Endodermal cell (in vitro differentiated cells): ENCODE data around the gene TACO1. TPM values are rescaled to one million over a fixed set of nuclear protein-coding genes. Genes with fewer than 3 reads are reported as not detected.

Experiments used
- DNase-seq: peaks from one replicate; pipeline ENCODE4 v3.0.0-alpha.2; 2017
- H3K27ac ChIP-seq: 2 replicates; pipeline ENCODE4 v1.5.1; 2013; ENCODE audit warnings: mild to moderate bottlenecking, low read depth, low read length, moderate library complexity
- H3K27me3 ChIP-seq: 2 replicates; pipeline ENCODE4 v1.6.1; 2013; ENCODE audit warnings: mild to moderate bottlenecking, low read length, moderate library complexity; ENCODE audit not compliant: insufficient read depth, control insufficient read depth, poor library complexity, severe bottlenecking
- H3K36me3 ChIP-seq: 2 replicates; pipeline ENCODE4 v1.7.0; 2013; ENCODE audit warnings: mild to moderate bottlenecking, low read length, moderate library complexity; ENCODE audit not compliant: control insufficient read depth, insufficient read depth
- H3K4me1 ChIP-seq: one replicate; pipeline ENCODE4 v1.7.0; 2013; ENCODE audit warnings: low read length; ENCODE audit not compliant: control insufficient read depth, insufficient read depth
- H3K4me3 ChIP-seq: 2 replicates; pipeline ENCODE4 v1.5.1; 2013; ENCODE audit warnings: mild to moderate bottlenecking, low read length, moderate library complexity
- H3K9ac ChIP-seq: 2 replicates; pipeline ENCODE4 v1.6.1; 2013; ENCODE audit warnings: mild to moderate bottlenecking, low read length, moderate library complexity; ENCODE audit not compliant: poor library complexity, severe bottlenecking; ENCODE audit errors: extremely low read depth
- H3K9me3 ChIP-seq: 2 replicates; pipeline ENCODE4 v1.6.1; 2013; ENCODE audit warnings: mild to moderate bottlenecking, low read length, moderate library complexity; ENCODE audit not compliant: control insufficient read depth
- H3K27ac Mint-ChIP-seq: 2 replicates; pipeline ENCODE4 v1.8.0; 2020; ENCODE audit warnings: mixed read lengths
- H3K27me3 Mint-ChIP-seq: 2 replicates; pipeline ENCODE4 v1.8.0; 2021; ENCODE audit warnings: mild to moderate bottlenecking, mixed read lengths; ENCODE audit not compliant: insufficient read depth
- H3K36me3 Mint-ChIP-seq: 2 replicates; pipeline ENCODE4 v1.8.0; 2020; ENCODE audit warnings: low read depth, mixed read lengths
- H3K4me1 Mint-ChIP-seq: 2 replicates; pipeline ENCODE4 v1.8.0; 2020; ENCODE audit warnings: mixed read lengths
- H3K4me3 Mint-ChIP-seq: 2 replicates; pipeline ENCODE4 v1.8.0; 2020; ENCODE audit warnings: mild to moderate bottlenecking, moderate library complexity, mixed read lengths
- H3K9me3 Mint-ChIP-seq: 2 replicates; pipeline ENCODE4 v1.8.0; 2020; ENCODE audit warnings: mild to moderate bottlenecking, mixed read lengths
- WGBS, 2 experiments: methylation state at CpG; one replicate each; pipeline versions ENCODE4 v1.1.5 to v1.1.7; 2013; ENCODE audit warnings: missing lambda C conversion rate in 2 of 2, mixed read lengths in 1 of 2; ENCODE audit not compliant: insufficient coverage in 1 of 2, insufficient read length in 1 of 2; 5-methylcytosine and 5-hydroxymethylcytosine counted together
- total RNA-seq, 2 donors: library from RNA; stranded (reverse); fragmentation: NEBNext Ultra II Directional in 1 of 2; extraction: Animal tissue kit (Norgen Biotek cat#: 25700) in 1 of 2; gene quantifications; 2 replicates in 1 of 2; 3 replicates in 1 of 2; pipeline ENCODE4 v1.2.1, GENCODE V29; 2021
- TF ChIP-seq, protein P1 (sequence below): fragments of 200-600 bp; sonication (generic); conservative IDR thresholded peaks from 2 replicates; pipeline ENCODE4 v1.5.0; 2021; ENCODE audit warnings: antibody characterized with exemption, mild to moderate bottlenecking

TACO1 gene
- total RNA-seq, 2 donors from 2014 or later: 19.6 to 20.3 TPM

DNA sequence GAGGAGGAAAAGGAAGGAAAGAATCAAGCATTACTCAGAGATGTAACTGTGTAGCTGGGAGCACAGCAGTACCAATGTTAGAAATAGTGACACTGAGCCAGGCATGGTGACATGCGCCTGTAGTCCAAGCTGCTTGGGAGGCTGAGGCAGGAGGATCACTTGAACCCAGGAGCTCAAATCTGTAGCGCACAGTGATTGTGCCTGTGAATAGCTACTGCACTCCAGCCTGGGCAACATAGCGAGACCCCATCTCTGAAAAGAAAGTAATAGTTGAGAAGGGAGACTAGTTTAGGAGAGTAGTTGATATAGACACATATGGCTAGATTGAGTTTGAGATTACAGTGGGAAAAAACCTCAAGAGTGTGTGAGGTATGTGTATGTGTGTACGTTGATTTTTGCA, 39.3 kb downstream of the TACO1 start:
- Mint-ChIP-seq H3K36me3 (peaks cover 7% of the 10 kb centered on the region), H3K9me3 (no peaks in the 10 kb centered on the region), H3K4me1 (peaks cover 21% of the 10 kb centered on the region), H3K4me3 (no peak overlapping the region), H3K27ac (no peak overlapping the region), H3K27me3 (peaks cover 13% of the 10 kb centered on the region)
- TF ChIP-seq, protein P1, sequence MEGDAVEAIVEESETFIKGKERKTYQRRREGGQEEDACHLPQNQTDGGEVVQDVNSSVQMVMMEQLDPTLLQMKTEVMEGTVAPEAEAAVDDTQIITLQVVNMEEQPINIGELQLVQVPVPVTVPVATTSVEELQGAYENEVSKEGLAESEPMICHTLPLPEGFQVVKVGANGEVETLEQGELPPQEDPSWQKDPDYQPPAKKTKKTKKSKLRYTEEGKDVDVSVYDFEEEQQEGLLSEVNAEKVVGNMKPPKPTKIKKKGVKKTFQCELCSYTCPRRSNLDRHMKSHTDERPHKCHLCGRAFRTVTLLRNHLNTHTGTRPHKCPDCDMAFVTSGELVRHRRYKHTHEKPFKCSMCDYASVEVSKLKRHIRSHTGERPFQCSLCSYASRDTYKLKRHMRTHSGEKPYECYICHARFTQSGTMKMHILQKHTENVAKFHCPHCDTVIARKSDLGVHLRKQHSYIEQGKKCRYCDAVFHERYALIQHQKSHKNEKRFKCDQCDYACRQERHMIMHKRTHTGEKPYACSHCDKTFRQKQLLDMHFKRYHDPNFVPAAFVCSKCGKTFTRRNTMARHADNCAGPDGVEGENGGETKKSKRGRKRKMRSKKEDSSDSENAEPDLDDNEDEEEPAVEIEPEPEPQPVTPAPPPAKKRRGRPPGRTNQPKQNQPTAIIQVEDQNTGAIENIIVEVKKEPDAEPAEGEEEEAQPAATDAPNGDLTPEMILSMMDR: no peak
- peaks cover 10% of the 10 kb centered on the region for H3K4me1 ChIP-seq
- H3K9ac ChIP-seq: no peak overlapping the region
- H3K9me3 ChIP-seq: no peaks in the 10 kb centered on the region
- H3K4me3 ChIP-seq: no peak overlapping the region
- H3K36me3 ChIP-seq: peaks cover 23% of the 10 kb centered on the region
- DNase-seq: no peak
- H3K27ac ChIP-seq: no peak overlapping the region
- peaks cover 41% of the 10 kb centered on the region for H3K27me3 ChIP-seq
- 98 to 100% methylated on average over 4 of the region's 4 CpGs for WGBS, 2 experiments

DNA sequence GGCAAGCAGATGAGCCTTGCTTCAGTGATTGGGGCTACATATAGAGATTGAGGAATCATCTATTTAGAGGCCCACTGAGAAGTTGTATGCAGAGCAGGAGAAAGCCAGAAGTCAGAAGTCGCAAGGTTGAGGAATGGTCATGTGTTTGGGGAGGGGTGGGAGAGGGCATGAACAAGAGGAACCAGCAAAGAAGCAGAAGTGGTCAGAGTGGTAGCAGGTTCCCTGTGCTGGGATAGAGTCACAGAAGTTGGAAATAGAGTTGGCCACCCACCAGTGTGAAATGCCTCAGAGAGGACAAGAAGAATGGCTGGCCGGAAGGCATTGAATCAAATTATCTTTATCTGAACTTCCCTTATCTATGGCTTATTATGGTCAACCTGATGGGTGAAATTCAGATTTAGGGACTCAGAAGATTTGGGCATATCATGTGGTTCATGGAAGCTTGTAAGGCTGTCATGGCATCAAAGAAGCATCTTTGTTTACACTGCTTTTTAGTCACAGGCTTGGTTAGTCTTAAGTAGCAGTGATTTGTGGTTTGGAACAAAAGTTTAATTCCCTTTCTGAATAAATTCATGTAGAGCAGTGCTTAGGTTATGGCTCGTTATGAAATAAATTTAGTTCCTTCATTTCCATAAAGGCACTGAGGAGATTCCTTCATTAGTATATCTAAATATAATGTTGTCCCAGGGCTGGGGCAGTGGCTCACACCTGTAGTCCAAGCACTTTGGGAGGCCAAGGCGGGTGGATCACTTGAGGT, 41.2 kb downstream of the TACO1 start:
- H3K4me3 Mint-ChIP-seq: no peak overlapping the region
- 89 to 93% methylated on average over 2 to 4 of the region's 4 CpGs for WGBS, 2 experiments
- TF ChIP-seq, protein P1: no peak
- H3K4me3 ChIP-seq: no peak overlapping the region
- H3K9ac ChIP-seq: no peak overlapping the region
- DNase-seq: peak; percentile 40
- no peak overlapping the region for H3K27ac Mint-ChIP-seq
- H3K4me1 ChIP-seq: peaks cover 10% of the 10 kb centered on the region
- H3K4me1 Mint-ChIP-seq: peaks cover 14% of the 10 kb centered on the region
- H3K27ac ChIP-seq: no peak overlapping the region
- H3K36me3 Mint-ChIP-seq: peaks cover 3% of the 10 kb centered on the region
- peaks cover 14% of the 10 kb centered on the region for H3K36me3 ChIP-seq
- H3K27me3 Mint-ChIP-seq: peaks cover 9% of the 10 kb centered on the region
- no peaks in the 10 kb centered on the region for H3K9me3 Mint-ChIP-seq
- H3K9me3 ChIP-seq: no peaks in the 10 kb centered on the region
- H3K27me3 ChIP-seq: peaks cover 31% of the 10 kb centered on the region

DNA sequence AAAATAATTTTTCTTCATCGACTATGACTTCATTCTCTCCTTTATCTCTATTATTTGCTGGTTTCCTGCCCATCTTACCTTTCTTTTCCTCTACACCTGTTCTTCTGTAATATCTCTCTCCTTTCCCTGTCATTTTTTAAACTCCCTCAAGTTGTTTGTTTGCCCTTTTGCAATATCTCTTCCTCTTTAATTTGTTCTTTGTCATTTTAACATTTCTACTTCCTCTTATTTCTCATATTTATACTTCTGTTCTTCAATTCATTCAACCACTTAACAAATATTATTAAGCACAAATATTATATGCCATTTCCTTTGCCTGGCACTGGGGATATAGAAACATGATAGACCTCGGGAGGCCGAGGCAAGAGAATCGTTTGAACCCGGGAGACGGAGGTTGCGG, 44.2 kb downstream of the TACO1 start:
- Histone ChIP-seq H3K27me3 (peaks cover 19% of the 10 kb centered on the region), H3K9ac (no peak overlapping the region), H3K36me3 (peaks cover 14% of the 10 kb centered on the region), H3K4me3 (no peak overlapping the region), H3K27ac (no peak overlapping the region), H3K9me3 (no peaks in the 10 kb centered on the region), H3K4me1 (no peaks in the 10 kb centered on the region)
- H3K4me1 Mint-ChIP-seq: peaks cover 14% of the 10 kb centered on the region
- WGBS, 2 experiments: 94 to 100% methylated on average over 5 to 7 of the region's 7 CpGs
- H3K27ac Mint-ChIP-seq: no peak overlapping the region
- no peak overlapping the region for H3K4me3 Mint-ChIP-seq
- no peaks in the 10 kb centered on the region for H3K9me3 Mint-ChIP-seq
- H3K27me3 Mint-ChIP-seq: peaks cover 9% of the 10 kb centered on the region
- TF ChIP-seq, protein P1: no peak
- DNase-seq: no peak
- H3K36me3 Mint-ChIP-seq: peaks cover 9% of the 10 kb centered on the region
